GM13976 (cell line): ENCODE results near the gene MTG2.

Source experiments
- DNase-seq: peaks from one replicate; pipeline ENCODE4 v3.0.0; 2012; ENCODE audit warnings: low spot score
- CTCF ChIP-seq: IDR thresholded peaks from 2 replicates; pipeline ENCODE4 v1.5.1; 2012; ENCODE audit warnings: borderline replicate concordance, mild to moderate bottlenecking; ENCODE audit not compliant: insufficient read depth; ENCODE audit errors: extremely low read depth, missing control alignments, control extremely low read depth
- in situ Hi-C: fragments of 300-500 bp; cut with MboI; formaldehyde crosslinking; loops from one replicate; pipeline ENCODE4 v1.12.0; 2022; ENCODE audit warnings: low sequenced_read_pairs, mixed read lengths, inconsistent platforms; ENCODE audit not compliant: unreplicated experiment

Gene MTG2

GRCh38 chr20:62236200-62236599 lies 53.4 kb downstream of the MTG2 start:
- in situ Hi-C loops = no loop called here
- TF ChIP-seq CTCF = no peak
- DNase-seq = no peak

- no peak for DNase-seq
- TF ChIP-seq CTCF = no peak
- in situ Hi-C loops = no loop called here
Measured at GRCh38 chr20:62236766-62237513, 54.1 kb downstream of the MTG2 start.

- in situ Hi-C loops = no loop called here
- TF ChIP-seq CTCF = no peak
- DNase-seq = no peak
Measured at GRCh38 chr20:62237514-62237800, 54.6 kb downstream of the MTG2 start.

GRCh38 chr20:62237801-62238568 lies 55.2 kb downstream of the MTG2 start, which contains the start of gene OSBPL2:
Gene OSBPL2, plus strand, starts transcription at chr20:62238521. Its CDS starts 17,664 bp downstream, at chr20:62256185.
- in situ Hi-C loops = no loop called here
- peak; percentile 100 for DNase-seq
- no peak for TF ChIP-seq CTCF

GRCh38 chr20:62238569-62239277 lies 55.9 kb downstream of the MTG2 start:
- no peak for TF ChIP-seq CTCF
- DNase-seq = no peak
- in situ Hi-C loops = no loop called here

- no peak for TF ChIP-seq CTCF
- in situ Hi-C loops = no loop called here
- DNase-seq = no peak
Measured at GRCh38 chr20:62239278-62239879, 56.6 kb downstream of the MTG2 start.
